NCI-H1092 treated with DMSO at 0.1 percent for 48 hours (cell line): ENCODE measurements around the gene WDR90.

Experiments used
- DNase-seq: peaks from one replicate; lab custom pipeline; 2025; lab: John Stamatoyannopoulos, UW

The WDR90 gene

DNA sequence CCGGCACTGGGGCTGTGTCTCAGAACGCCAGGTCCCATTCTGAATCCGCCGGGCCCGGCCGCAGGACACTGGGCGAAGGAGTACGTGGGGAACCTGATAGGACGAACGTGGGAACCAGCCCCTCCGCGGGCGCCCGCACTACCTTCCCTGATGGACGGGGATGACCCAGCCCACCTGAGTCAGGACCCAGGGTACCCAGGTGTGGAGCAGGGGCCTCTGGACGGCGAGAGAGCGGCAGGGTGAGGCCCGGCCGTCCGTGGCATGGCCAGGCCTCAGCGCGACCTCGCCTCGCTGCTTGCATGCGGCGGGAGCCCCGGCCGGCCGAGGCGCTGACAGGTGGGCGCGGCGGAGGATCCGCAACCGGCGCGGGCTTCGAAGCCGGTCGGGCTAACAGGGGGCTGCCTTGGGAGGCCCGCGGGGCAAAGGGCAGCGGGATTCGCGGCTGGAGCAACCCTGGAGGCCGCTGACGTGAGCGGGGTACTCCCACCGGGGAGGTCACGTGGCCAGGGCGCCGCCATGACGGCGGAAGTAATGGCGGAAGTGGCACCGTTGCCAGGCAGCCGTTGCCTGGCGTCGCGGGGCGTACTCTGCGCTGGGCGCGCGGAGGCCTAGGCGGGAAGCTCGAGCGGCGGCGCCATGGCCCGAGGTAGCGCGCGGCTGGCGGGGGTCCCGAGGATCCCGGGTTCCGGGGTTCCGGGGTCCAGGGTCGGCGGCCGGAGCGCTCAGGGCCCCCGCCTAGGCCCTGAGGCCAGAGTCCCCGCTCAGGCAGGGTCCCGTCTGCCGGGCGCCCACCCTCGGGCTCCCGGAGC is at the start of gene WDR90:
Gene WDR90, plus strand, starts transcription at position 585 of the 809 bp plus-strand sequence. Its CDS starts 52 bp downstream, at position 637.
- peak; percentile 82 for DNase-seq

DNA sequence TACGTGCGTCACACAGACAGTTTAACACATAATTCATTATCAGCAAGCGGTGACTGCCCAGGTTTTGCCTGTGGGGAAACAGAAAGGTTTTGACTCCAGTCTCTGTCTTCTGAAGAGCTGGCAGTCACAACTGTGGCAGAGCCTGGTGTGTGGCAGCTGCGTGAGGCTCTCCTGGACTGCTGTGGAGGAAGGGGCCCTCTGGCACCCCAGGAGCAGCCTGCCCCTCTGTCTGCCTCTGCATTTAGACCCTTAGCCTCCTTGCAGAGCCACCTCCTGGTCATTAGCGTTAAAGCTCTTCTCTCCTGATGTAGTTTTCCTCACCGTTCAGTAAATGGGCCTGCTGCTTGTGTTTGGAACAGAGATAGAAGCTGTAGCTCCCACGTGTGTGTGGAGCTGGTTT is 48.4 kb upstream of the WDR90 start:
- DNase-seq, result no peak

DNA sequence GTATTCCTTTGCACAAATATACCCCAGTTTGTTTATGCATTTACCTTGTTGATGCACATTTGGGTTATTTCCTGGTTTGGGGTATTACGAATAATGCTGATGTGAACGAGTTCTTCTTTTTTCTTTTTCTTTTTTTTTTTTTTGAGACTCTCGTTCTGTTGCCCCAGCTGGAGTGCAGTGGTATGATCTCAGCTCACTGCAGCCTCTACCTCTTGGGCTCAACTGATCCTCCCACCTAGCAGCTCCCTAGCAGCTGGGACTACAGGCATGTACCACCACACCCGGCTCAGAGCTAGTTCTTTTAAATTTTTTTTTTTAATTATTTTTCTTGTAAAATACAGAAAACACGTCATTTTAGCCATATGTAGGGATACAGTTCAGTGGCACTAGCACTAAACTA is 45.2 kb upstream of the WDR90 start:
- DNase-seq, result no peak

DNA sequence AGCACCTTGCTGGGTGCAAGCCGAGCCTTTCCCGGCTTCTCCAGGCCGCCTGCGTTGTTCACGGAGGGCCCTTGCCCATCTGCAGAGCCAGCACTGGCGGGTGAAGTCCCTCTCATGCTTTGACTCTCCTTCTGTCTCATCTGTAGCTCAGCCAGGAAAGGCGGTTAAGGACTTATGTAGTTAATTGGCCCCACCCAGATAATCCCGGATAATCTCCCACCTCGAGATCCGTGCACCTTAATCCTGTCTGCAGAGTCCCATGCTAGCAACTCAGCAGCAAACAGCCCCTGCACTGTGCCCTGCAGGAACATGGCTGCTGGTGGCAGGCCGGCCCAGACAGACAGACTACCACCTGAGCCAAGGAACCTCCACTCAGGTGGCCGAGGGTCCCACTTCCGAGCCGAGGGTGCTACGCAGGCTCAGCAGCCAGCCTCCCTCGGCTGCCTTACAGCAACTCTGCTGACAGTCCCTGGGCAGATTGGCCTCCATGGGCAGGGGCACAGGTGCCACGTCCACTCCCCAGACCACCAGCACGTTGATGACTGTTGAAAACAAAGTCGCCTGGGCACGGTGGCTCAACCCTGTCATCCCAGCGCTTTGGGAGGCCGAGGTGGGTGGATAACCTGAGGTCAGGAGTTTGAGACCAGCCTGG is 42.4 kb upstream of the WDR90 start:
- DNase-seq, result no peak

DNA sequence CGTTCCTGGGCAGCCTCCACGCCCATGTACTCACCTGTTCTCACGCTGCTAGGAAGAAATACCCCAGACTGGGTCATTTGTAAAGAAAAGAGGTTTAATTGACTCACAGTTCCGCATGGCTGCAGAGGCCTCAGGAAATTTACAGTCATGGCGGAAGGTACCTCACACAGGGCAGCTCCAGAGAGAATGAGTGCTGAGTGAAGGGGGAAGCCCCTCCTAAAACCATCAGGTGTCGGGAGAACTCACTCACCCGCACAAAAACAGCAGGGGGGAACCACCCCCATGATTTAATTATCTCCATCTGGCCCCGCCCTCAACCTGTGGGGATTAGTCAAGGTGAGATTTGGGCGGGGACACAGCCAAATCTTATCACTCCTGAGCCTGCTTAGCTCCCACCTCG is 41.1 kb upstream of the WDR90 start:
- no peak for DNase-seq

DNA sequence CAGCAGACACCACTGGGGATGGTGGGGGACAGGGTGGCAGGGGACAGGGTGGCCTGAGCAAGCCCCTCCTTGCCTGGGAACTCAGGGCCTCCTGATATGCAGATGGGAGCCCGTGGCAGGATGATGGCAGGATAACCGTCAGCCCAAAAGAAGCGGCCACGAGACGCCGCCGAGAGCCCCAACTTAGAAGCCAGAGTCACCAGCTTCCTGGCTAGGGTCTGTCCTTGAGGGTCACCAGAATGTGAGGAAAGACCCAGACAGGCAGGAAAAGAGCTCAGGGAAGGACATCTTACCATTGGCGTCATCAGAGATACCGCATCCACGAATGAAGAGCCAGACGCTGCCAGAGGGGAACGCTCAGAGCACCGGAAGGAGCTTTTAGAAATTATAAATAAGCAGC is 39.8 kb upstream of the WDR90 start:
- DNase-seq, result no peak

DNA sequence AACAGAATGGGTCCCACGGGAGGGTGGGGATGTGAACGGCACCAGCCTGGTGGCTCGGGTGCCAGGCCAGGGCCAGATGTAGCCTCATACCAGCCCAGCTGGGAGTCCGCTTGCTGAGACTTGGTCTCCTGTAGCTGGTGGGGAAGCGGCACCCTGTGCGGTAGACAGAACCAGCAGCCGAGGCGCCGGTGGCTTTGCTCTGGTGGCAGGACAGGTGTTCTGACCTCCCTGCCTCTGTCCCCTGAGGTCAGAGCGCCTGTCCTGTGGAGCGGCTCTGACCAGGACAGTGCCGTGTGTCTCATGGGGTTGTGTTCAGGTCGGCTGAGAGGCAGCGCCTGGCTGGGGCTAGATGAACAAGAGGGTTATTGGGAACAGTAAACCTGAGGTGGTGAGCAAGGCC is 39.2 kb upstream of the WDR90 start:
- DNase-seq, result no peak

DNA sequence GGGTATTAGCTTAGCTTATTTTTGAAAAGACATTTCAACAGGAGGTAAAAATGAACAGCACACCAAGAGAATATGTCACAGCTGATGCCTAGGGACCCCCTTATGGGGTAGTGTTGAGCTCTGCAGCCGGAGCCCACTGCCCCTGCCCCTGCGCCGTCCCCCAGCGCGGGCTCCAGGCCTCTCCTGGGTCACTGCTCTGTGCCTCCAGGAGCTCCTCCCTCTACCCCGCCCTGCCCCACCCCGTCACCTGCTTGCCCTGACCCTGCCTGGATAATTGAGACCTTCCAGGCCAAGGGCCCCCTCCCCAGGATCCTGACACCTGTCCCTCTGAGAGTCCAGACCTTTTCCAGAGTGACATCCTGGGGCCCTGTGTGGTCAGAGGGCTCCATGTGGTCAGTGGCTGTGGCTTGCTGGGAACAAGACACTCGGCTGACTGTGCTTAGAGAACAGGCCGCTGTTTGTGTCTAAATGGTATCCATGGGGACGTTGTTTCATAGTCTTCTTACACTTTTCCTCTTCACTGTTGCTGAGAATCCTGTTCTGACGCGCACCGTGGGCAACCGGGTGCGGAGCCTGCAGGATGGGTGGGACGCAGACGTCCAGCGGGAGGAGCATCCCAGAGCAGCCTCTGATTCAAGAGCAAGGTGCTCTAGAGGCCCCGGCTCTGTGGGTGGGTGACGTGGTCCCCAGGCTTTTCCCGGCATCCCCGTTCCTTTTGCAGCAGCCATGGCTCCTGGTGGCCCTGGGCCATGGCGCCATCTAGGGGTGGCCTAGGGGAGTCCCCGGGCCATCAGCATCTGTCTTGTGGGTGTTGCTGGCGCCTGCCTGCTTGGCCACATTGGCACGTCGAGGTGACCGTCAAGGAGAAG is 38.4 kb upstream of the WDR90 start:
- DNase-seq, result no peak

DNA sequence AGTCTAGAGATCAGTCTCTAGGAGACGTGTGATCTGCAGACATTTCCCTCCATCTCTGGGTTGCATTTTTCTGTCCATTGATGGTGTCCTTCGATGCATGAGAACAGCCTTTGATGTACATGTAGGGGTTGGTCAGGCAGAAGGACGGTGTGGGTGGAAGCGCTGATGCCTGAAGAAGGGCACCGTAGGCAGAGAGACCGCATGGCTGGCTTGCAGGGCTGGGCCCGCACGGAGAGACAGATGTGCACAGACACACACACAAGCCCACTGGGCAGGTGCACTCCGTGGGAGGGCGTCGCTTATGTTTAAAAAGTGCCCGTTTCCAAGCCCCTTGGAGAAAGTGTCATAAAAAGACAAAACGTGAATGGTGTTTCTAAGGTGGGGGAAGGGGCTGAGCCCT is 34.0 kb upstream of the WDR90 start:
- DNase-seq, result no peak

DNA sequence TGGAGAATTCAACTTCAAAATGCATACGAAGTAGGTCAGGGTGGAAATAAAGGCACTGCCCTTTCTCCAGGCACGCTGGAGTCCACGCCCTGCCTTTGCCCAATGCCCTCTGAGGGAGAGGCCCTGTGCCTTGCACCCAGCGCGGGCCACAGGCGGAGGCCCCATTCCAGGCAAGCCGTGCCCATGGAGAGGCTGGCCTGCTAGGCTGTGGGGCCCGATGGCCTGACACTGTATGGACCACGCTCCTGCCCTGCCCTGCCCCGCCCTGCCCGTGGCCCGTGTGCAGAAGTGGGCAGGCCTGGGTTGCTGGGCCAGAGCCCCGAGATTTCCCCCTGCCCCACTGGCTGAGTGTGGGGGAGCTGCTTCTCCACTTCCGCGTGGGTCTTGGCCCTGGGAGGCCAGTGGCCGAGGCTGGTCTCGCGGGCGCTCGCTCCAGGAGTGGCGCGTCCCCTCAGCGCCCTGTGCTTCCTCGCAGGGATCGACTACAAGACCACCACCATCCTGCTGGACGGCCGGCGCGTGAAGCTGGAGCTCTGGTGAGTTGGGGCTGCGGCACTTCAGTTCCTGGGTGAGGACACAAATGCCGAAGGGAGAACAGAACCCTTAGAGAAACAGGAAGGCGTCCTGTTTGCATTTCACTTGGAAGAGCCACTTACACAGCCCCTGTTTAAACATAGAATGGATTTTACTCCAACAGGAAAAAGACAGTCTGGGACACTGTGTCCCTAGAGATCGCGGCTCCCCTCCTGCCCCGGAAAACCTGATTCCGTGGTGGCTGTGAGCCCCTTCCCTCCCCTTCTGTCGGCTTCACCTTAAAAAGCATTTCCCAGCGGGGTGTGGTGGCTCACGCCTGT is 32.2 kb upstream of the WDR90 start:
- DNase-seq, result no peak

DNA sequence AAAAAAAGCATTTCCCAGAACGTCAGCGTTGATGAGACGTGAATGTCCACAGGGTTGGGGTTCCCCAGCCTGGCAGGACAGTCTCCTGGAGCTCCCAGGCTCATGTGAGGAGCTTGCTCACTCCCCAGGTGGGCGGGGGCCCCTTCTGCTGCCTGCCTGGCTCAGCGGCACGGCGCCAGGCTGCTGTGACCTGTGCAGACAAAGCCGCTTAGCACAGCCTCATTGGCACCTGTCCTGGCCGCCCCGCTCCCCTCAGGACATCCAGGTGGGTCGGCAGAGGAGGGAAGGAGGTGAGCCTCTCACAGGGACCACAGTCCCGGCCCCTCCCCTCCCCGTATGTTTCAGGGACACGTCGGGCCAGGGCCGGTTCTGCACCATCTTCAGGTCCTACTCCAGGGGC is 31.3 kb upstream of the WDR90 start:
- DNase-seq, result no peak

DNA sequence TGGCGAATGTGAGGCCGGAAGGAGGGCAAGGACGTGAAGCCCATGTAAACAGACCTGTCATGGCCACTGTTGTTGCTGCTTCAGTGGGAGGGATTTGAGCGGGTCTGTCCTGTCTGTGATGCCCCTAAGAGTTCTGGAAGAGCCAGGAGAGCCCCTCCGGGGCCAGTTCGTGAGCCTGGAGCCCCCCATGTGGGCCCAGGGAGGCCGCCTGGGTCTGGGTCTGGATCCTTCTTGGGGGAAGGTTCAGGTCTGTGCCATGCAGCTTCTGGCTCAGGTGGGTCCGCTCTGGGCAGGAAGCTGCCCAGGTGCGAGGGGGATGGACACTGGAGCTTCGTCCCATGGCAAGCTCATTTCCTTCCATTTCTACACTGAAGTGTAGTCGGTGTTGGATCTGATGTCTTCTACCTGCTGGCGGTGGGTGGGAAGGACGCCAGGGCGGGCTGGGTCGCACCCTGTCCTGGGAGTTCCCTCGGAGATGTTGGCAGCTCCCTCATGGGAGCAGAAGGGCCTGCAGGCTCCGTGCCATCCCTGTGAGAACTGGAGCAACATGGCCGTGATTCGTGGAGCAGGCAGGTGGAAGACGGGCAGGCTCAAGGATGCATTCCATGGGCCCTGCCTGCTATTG is 29.6 kb upstream of the WDR90 start:
- DNase-seq, result no peak

DNA sequence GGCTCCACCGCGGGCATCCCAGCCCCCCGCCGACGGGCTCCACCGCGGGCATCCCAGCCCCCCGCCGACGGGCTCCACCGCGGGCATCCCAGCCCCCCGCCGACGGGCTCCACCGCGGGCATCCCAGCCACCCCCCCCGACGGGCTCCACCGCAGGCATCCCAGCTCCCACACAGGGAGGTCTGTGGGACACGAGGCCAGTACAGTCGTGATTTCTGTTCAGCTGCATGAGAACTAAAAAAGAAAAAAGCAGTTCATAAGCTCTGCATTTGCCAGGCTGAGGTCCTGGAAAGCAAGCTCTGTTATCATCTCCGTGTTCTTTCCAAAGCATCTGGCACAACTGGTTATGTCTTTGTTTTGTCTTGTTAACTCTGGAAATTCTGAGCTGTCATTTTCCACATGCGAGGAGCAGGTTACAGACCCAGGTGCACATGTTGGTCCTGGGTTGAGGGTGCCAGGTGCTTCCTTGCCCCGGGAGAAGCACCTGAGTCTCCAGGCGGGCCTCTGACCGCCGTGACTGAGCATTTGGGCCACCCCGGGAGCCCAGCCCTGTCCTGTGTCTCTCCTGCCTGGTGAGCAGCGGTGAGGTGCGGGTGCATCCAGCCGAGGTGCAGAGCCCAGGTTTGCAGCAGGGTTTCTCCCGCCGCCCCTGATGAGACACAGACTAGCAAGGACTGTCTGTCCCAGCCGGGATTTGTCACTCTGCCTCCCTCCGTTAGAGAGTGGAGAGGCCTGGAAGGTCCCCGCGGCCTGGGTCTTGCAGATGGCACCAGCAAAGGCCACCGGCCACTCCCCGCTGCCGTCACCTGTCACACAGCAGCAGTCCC is 28.3 kb upstream of the WDR90 start:
- no peak for DNase-seq

DNA sequence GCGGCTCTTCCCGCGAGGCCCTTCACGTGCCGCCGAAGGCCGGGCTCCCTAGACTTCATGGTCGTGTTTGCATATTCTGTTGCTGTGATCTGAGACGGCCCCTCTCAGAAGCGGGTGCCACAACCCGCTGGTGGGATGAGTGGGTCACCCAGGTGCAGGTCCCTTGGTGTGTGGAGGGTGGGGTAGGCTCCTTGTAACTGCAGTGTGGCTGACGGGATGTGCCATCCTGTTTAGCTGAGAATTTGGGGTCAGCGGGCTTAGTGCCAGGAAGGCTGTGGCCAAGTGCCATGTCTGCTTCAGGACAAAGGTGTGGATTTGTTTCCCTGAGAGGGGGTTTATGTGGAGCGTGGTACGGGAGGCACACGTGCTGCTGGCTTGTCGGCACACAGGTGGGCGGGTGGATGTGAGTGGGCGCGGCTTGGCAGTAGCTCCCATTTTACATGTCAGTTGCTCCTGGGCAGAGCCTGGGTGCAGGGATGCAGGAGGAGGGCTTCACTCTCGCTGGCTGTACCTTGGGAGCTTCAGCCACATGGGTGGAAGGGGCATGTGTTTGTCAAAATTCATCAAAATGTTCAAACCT is 27.5 kb upstream of the WDR90 start:
- DNase-seq, result peak; percentile 55

DNA sequence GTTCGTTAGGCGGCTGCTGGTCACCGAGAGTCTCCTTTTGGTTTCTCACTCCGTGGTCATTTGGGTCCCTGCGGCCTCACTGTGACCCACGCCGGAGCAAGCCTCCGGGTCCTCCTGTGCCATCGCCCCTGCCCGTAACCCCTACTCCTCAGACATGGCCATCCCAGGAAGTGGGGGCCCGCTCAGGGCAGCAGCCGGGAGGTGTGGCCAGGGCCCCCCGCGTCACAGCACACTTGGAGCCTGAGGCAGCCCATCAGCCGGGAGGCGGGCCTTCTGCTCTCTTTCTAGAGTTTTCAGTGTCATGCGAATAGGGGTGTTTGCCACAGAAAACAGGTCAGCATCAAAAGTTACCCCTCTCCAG is 26.3 kb upstream of the WDR90 start:
- DNase-seq, result no peak

DNA sequence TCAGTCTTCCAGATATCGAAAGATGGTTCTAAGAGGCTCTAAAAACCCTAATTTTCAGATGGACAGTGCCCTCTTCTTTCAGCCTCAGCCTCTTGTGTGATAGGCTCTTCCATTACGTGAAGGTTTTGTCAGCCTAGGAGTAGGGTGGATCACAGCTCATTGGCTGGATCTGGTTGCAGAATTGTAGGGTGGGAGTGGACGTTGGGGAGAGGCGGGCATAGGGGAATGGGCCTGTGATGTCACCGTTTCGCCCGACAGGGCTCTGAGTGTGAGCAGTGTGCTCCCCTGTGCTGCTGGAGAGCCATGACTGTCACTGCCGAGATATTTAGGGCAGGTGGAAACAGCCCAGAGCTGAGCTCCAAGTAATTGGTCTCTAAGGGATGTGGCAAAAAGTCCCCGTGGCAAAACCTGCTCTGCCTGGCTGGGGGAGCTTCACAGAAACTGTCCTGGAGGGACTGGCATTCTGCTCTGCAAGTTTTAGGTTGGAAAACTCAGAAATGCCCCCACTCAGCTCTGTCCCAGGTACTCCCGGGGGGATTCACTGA is 24.6 kb upstream of the WDR90 start:
- DNase-seq, result no peak

DNA sequence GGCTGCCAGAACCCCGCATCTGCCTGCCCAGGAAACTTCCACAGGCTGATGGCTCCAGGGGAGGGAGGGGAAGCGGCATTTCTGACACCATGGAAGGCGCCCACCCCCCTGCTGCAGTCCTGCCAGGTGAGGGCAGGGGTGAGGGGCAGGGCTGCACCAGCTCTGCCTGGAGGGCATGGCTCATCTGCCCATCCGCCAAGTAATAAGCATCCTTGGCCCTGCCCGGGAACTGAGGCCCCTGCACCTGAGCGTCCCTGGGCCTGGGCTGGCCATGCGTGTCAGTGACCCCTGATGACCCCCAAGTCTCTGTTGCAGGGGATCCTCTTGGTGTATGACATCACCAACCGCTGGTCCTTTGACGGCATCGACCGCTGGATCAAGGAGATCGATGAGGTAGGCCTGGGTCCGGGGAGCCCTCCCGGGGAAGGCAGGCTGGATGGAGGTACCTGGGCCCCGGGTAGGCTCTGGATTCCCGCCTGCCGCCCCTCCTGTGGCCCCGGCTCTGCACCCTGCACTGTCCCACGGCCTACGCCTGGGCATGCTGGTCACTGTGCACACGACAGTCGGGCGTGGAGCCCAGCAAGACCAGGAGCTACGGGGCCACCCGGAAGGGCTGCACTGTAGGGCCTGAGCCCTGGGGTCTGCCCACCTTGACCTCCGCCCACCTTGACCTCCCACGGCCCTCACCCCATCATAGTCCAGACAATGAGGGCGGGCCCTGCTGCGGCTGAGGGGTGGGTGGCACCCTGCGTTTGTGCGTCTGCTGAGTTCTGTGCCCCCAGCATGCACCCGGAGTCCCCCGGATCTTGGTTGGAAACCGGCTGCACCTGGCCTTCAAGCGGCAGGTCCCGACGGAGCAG is 23.8 kb upstream of the WDR90 start:
- DNase-seq, result no peak

DNA sequence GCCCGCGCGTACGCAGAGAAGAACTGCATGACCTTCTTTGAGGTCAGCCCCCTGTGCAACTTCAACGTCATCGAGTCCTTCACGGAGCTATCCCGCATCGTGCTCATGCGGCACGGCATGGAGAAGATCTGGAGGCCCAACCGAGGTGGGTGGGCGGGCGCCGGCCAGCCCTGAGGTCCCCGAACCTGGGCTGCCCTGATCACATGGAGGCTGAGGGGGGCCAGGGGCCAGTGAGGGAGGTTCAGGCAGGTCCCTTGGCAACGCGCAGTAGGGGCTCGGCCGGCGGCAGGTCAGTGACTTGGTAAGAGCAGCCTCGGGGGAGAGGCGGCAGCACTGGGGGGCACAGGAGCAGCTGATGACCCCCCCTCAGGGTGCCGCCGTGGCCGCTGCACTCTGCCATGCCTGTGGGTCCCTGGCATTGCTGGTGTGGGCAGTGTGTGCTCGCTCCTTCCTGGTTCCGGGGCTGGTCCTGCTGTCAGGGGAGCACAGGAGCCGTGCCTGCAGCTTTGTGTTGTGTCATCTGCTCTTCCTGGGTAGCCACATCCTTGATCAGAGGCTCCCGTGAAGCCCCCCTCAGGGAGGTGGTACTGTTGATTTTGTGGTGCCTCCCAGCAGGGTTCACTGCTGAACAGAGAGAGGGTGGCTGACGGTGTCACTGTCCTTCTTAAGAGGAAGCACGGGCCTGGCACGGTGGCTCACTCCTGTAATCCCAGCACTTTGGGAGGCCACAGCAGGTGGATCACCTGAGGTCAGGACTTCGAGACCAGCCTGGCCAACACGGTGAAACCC is 23.0 kb upstream of the WDR90 start:
- no peak for DNase-seq
